IMR-90 (cell line): Measurements from ENCODE around the gene XPR1. TPM values are rescaled to one million over a fixed set of nuclear protein-coding genes. Genes with fewer than 3 reads are reported as not detected.

Source experiments
- CEBPB ChIP-seq: IDR thresholded peaks from 2 replicates; pipeline ENCODE4 v1.6.1; 2012; ENCODE audit warnings: low read depth, low read length, improper control_type of control experiment
- MAFK ChIP-seq: IDR thresholded peaks from 2 replicates; pipeline ENCODE4 v1.6.1; 2012; ENCODE audit warnings: low read depth, low read length, improper control_type of control experiment
- MAZ ChIP-seq: IDR thresholded peaks from 2 replicates; pipeline ENCODE4 v1.6.1; 2012; ENCODE audit warnings: low read depth, mild to moderate bottlenecking, low read length, improper control_type of control experiment, moderate library complexity, borderline replicate concordance
- MXI1 ChIP-seq: IDR thresholded peaks from 2 replicates; pipeline ENCODE4 v1.6.1; 2012; ENCODE audit warnings: low read depth, mild to moderate bottlenecking, low read length, moderate library complexity, borderline replicate concordance
- RFX5 ChIP-seq: IDR thresholded peaks from 2 replicates; pipeline ENCODE4 v1.8.0; 2012; ENCODE audit warnings: low read depth, mild to moderate bottlenecking, low read length, moderate library complexity
- polyA plus RNA-seq, 3 experiments: library from polyadenylated mRNA; depleted of rRNA; stranded (reverse); fragments of >200 nt; gene quantifications; 2 replicates each; pipeline ENCODE4 v1.2.3, GENCODE V29; 2012; ENCODE audit warnings: low replicate concordance in 1 of 3
- total RNA-seq: library from RNA; depleted of rRNA; stranded (reverse); fragments of >200 nt; gene quantifications from 2 replicates; pipeline ENCODE4 v1.2.3, GENCODE V29; 2012
- TF ChIP-seq, protein P1 (sequence below): fragments of 150-350 bp; IDR thresholded peaks from 2 replicates; pipeline ENCODE4 v1.6.1; 2016; ENCODE audit warnings: low read depth, mild to moderate bottlenecking, low read length, moderate library complexity, borderline replicate concordance

Gene XPR1
- total and polyA plus RNA-seq, 2 of the 4 experiments (the other 2 are of a cell fraction), result 11.8 to 25.1 TPM

DNA sequence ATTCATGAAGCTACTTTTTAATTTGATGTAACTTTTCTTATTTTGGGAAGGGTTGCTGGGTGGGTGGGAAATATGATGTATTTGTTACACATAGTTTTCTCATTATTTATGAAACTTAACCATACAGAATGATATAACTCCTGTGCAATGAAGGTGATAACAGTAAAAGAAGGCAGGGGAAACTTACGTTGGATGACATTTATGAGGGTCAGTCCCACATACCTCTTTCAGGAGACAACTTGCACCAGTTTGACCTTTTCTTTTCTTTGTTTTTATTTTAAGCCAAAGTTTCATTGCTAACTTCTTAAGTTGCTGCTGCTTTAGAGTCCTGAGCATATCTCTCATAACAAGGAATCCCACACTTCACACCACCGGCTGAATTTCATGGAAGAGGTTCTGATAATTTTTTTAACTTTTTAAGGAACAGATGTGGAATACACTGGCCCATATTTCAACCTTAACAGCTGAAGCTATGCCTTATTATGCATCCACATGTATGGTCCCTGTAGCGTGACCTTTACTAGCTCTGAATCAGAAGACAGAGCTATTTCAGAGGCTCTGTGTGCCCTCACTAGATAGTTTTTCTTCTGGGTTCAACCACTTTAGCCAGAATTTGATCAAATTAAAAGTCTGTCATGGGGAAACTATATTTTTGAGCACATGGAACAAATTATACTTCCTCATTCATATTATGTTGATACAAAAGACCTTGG, 252.9 kb downstream of the XPR1 start (continued):
- TF ChIP-seq, protein P1, sequence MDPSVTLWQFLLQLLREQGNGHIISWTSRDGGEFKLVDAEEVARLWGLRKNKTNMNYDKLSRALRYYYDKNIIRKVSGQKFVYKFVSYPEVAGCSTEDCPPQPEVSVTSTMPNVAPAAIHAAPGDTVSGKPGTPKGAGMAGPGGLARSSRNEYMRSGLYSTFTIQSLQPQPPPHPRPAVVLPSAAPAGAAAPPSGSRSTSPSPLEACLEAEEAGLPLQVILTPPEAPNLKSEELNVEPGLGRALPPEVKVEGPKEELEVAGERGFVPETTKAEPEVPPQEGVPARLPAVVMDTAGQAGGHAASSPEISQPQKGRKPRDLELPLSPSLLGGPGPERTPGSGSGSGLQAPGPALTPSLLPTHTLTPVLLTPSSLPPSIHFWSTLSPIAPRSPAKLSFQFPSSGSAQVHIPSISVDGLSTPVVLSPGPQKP, result no peak
- TF ChIP-seq MAFK (no peak), CEBPB (no peak), MAZ (no peak), MXI1 (no peak), RFX5 (no peak)
